HEK293 (cell line): ENCODE results near the gene PROKR1.

ENCODE experiments used
- ZNF639 ChIP-seq: fragments of 450-650 bp; formaldehyde crosslinking; IDR thresholded peaks from 2 replicates; pipeline ENCODE4 v1.5.1; 2016; ENCODE audit warnings: missing biosample characterization, missing genetic modification characterization
- ZNF791 ChIP-seq: fragments of 450-650 bp; formaldehyde crosslinking; IDR thresholded peaks from 2 replicates; pipeline ENCODE4 v1.5.1; 2016; ENCODE audit warnings: missing biosample characterization, missing genetic modification characterization

The PROKR1 gene

DNA sequence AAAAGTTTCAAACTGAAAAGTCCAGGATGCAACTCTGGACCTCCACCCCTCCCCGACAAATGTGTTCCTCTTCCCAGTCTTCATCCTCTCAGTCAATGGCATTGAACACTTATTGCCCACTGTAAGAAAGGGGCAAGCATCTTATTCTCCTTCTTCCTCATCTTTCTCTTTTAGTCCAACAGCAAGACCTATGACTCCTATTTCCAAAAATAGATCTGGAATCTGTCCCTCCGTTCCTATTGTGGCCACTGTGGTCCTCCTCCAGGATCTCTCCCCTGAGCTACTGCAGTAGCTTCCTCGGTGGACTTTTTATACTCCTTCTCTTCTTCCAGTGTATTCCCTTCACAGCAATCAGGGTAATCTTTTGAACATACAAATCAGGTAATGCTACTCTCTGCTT is 63.3 kb downstream of the PROKR1 start (continued):
- no peak for TF ChIP-seq ZNF639 (tag by site-specific recombination)
- TF ChIP-seq ZNF791 (tag by site-specific recombination), result no peak
